GM19238 (cell line): ENCODE data around the gene LMLN.
"Not testable (repeated sequence)": the region's sequence is repeated elsewhere in the genome, so short reads cannot be mapped to it uniquely, and the experiment has no call there.

Experiments used
- DNase-seq: peaks from one replicate; pipeline ENCODE4 v3.0.0; 2011; ENCODE audit warnings: low spot score; ENCODE audit not compliant: insufficient read length

The LMLN gene, protein sequence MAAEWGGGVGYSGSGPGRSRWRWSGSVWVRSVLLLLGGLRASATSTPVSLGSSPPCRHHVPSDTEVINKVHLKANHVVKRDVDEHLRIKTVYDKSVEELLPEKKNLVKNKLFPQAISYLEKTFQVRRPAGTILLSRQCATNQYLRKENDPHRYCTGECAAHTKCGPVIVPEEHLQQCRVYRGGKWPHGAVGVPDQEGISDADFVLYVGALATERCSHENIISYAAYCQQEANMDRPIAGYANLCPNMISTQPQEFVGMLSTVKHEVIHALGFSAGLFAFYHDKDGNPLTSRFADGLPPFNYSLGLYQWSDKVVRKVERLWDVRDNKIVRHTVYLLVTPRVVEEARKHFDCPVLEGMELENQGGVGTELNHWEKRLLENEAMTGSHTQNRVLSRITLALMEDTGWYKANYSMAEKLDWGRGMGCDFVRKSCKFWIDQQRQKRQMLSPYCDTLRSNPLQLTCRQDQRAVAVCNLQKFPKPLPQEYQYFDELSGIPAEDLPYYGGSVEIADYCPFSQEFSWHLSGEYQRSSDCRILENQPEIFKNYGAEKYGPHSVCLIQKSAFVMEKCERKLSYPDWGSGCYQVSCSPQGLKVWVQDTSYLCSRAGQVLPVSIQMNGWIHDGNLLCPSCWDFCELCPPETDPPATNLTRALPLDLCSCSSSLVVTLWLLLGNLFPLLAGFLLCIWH

DNA sequence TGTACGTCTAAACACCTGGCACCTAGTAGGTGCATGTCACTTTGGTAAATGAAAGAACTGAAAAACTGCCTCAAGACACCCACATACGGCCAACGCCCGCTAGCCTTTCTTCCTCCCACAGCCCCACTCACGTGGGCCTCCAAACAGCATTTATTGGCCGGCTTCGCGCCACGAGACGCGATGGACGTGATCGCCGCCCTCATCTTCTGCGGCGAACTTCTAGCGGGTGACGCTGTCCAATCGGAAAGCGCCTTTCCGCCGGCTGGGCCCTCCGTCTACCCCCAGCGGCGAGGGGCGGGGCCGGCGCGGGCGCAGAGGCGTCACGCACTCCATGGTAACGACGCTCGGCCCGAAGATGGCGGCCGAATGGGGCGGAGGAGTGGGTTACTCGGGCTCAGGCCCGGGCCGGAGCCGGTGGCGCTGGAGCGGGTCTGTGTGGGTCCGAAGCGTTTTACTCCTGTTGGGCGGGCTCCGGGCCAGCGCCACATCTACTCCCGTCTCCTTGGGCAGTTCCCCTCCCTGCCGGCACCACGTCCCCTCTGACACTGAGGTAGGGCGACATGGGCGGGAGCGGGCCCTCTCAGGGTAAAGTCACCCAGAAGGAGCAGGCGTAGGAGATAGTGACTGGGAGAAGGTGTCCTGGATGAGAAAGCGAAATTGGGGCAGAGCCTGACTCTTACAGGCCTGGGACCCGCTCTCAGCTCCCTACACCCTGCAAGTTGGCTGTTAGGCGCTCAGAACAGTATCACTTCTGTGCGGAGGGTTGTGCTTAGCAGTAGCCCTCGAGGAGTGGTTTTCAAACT is at the start of gene LMLN:
TSS of gene LMLN (plus strand) at position 327 of the 803 bp plus-strand sequence. CDS start at position 356, 29 bp downstream.
- peak; percentile 85 for DNase-seq

DNA sequence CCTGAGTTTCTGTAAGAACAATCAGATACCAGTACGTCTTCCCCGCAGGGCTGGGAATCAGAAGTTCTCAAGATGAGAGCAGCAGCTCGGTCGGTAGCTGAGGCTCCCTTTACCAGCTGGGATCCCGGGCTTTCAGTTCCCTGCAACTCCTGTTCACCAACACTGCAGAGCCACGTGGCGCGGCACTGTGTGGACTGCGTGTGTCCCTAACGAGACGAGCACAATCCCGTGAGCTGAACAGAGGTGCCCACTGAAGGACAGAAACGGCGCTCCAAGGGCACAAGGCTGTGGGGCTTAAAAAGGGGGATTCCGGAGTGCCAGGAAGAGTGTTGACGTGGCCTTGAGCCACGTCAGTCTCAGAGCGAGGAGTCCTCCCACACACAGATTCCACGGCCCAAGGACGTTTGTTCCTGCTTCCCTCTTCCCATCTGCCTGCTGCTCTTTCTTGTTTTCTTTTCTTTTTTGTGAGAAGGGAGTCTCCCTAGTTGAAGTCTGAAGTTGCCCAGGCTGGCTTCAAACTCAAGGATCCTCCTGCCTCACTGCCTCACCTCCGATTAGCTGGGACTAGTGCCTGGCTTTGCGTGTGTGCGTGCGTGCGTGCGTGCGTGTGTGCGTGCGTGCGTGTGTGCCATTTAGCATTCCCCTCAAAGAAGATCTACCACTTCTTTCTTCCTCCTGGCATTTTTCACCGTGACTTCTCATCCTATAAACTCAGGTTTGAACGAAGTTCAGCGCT is 47.1 kb upstream of the LMLN start:
- no peak for DNase-seq

DNA sequence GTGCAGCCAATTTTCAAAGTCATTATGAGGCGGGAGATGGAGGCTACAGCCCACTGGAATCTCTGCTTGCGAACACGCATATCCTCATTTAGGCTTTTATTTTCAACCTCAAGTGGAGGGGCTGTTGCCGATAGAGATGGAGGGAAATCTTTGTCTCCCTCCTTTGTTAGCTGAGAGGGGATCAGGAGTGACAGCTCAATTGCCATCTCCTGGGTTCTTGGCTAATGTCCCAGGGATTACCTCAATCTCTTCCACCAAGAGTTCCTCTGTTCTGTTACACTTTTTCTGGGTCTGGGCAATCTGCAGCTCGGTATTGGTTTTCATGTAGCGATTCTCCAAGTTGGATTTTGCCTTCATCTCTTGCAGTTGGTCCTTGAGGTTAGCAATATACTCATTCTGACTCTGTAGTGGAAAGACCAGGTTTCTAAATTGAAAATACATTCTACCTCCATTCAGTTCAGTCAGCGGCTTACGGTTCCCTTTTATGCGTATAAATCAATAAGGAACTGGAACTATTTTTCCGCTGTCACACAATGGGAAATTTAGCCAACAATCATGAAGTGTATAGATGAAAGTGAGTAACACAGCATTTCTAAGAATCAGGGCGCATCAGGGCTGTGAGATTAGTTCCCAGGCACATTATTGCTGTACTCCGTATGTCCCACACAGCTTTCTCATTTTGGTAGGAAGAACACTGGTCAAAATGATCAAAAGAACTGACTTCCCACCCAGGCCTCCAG is 46.2 kb upstream of the LMLN start:
- DNase-seq, result no peak

DNA sequence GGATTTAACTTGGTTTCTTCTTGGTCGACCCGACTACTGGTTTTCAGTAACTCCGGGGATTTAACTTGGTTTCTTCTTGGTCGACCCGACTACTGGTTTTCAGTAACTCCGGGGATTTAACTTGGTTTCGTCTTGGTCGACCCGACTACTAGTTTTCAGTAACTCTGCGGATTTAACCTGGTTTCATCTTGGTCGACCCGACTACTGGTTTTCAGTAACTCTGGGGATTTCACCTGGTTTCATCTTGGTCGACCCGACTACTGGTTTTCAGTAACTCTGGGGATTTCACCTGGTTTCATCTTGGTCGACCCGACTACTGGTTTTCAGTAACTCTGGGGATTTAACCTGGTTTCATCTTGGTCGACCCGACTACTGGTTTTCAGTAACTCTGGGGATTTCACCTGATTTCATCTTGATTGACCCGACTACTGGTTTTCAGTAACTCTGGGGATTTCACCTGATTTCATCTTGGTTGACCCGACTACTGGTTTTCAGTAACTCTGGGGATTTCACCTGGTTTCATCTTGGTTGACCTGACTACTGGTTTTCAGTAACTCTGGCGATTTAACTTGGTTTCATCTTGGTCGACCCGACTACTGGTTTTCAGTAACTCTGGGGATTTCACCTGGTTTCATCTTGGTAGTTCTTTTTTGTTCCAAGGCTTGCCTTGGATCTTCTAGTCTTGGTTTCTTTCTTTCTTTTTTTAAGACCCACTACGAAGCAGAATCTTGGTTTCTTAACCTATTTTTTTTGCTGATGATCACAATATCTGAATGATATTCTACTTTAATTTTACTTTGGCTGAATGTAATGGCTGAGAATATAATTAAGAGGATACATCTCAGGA is 38.4 kb upstream of the LMLN start:
- DNase-seq, result not testable (repeated sequence)

DNA sequence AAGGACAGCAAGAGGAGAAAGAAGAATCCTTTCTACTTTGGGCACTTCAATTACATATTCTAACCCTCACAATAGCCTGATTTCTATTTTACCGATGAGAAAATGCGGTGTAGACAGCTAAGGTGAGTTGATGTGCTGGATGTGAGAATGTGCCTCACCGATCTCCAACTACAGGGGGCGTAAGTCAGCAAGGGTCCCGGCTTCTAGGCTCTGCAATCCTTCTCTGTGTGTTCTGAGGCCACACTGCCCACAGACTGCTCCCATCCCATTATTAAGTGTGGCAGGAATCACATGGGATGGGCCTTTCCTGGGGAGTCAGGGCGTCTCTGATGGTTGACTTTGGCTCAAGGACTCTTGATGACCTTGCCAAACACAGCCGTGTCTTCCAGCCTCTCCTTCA is 33.6 kb upstream of the LMLN start:
- no peak for DNase-seq

DNA sequence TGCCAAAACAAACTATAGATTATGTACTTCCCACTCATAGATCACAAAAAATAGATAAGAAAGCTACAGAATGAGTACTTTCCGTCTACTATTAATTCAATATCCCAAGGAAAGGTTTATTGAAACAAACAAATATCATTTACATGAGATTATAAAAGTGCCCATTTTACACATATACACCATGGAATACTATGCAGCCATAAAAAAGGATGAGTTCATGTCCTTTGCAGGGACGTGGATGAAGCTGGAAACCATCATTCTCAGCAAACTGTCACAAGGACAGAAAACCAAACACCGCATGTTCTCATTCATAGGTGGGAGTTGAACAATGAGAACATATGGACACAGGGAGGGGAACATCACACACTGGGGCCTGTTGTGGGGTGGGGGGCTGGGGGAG is 32.4 kb upstream of the LMLN start:
- not testable (repeated sequence) for DNase-seq

DNA sequence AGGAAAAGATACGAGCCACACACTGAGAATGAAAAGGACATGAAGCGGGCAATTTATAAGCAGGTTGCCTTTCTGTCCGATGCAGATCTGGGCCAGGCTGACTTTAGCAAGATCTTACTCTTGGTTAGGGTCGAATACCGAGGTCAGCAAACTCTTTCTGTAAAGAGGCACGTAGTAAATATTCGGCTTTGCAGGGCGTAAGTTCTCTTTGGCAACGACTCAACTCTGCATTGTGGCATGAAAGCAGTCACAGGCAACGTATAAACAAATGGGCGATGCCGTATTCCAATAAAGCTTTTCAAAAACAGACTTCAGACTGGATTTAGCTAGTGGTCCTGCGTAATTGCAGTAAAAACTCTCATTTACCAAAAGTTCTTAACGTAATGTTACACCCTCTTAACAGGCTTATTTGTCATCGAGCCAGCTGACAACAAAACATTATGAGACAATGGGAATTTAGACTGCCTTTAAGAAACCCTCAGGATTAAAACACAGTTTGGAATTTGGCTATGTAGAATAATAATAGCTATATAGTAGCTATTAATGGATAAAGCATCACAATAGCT is 23.1 kb upstream of the LMLN start:
- DNase-seq, result no peak

DNA sequence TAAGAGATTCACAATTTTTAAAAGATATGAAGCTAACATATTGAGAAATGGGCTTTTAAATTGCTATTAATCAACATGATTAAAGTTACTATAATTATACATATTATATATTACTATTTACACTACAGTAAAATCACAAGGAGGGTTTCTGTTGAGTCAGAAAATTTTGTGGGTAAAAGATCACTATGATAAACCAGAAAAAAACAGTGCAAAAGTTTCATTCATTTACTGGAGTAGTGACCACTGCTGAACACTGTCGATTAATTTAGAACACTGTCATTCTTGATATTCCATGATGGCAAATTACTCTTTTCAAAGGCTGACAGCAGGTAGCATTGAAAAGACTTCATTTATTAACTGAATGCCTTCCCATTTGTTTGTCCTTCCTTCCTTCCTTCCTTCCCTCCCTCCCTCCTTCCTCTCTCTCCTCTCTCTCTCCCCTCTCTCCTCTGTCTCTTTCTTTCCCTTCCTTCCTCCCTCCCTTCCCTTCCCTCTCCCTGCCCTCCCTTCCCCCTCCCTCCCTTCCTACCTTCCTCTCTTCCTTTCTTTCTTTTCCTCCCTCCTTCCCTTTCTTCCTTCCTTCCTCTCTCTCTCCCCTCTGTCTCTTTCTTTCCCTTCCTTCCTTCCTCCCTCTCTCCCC is 19.2 kb upstream of the LMLN start:
- no peak for DNase-seq

DNA sequence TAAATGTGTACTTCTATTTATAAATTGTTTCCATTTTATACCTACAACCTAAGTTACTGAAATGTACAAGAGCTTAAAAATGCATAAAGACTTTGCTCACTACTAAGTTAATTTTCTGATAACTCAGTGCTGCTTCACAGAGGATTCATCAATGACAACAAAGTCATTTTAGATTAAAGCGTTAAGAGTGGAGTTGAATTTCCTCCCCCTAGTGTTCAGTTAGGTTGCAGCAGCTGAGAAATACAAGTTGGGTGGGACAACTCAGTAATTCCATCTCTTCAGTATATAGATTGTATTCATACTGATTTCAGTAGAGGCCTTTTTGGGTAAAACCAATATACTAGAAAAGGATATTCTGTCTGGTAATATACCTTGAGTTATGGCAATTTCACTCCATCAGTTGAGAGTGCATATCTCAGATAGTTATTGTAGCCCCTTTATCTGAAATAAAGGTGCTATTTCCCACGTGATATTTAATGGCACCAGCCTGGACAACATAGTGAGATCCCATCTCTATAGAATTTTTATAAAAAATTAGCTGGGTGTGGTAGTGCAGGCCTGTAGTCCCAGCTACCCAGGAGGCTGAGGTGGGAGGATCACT is 17.0 kb upstream of the LMLN start:
- no peak for DNase-seq

DNA sequence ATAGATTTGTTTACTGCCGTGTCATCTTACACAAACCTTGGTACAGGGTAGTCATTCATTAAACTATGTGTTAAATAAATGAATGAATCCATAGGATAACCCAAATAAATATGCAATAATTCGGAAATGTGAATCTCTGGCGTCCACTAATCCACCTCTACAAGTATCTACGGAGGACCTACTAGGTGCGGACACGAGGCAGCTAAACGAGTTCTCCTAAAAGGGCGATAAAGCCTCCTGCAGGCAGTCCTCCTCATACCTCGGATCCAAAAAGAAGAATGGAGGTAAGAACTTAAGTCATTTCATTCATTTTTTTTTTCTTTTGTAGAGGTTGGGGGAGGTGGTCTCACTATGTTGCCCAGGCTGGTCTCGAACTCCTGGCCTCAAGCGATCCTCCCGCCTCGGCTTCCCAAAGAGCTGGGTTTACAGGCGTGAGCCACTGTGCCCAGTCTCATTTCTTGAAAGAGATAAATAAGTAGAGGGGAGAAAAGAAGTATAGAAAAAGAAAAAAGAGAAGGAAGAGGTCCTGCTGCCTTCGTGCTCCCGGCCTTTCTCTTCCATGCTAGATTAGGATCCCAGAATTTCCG is 10.7 kb upstream of the LMLN start:
- DNase-seq, result no peak

DNA sequence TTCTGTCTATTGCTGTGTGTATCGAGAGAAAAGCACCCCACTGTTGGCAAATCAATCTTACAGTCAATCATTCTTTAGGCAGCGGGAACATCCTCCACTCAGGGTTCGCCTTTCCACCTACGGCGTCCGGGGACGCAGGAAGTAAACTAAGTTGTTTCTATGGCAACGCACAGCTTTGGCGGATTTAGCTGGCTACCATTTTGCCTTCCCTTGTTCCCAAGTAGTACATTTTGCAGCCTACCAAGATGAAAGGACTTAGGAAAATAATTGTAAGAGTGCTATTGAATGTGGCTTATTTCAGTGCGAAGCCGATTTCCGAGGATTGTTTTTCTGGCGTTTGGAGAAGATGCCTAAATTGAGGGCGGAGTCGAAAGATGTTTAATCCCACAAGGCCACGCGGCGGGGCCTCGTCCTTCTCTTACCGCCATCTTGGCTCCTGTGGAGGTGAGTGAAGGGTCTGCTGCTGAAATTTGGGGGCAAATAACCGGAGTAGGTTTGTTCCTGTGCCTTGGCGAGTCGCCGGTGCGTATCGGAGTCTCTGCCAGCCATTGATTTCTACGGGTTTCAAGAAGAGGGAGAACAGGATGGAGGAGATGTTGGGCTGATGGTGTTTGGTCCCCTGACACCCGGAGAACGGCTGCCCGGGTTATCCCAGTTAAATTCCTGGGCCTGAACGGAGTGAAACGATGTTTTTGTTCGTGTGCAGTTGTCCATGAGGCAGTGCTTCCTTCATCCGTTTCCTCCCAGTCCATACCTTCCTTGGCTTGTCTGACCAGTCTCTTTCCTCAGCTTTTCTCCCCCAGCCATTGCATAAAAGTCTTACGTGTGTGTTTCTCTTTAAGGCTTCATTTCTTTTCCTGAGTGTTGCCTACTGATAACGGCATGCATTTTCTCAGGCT is 10.0 kb upstream of the LMLN start, which contains the start of gene RPL35A:
TSS of gene RPL35A (plus strand) at position 413 of the 899 bp plus-strand sequence. CDS start 778 bp downstream, outside the sequence.
- peak; percentile 66 for DNase-seq

DNA sequence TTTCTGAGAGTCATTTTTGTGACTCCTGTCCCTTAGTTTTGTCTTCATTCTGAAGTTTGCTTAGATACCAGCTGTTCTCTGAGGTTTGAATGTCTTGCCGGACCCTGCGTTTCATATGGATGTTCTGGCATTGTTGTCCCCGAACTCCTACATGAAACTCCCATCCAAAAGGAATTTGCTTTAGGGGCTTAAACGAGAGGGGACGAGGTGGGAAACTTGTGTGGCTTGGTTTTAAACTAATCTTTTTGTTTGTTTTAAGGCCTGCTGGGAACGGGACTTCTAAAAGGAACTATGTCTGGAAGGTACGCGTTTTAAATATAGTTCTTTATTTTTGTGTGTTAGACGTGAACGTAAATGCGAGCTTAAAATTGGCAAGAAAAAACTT is 9.3 kb upstream of the LMLN start:
- DNase-seq, result no peak

DNA sequence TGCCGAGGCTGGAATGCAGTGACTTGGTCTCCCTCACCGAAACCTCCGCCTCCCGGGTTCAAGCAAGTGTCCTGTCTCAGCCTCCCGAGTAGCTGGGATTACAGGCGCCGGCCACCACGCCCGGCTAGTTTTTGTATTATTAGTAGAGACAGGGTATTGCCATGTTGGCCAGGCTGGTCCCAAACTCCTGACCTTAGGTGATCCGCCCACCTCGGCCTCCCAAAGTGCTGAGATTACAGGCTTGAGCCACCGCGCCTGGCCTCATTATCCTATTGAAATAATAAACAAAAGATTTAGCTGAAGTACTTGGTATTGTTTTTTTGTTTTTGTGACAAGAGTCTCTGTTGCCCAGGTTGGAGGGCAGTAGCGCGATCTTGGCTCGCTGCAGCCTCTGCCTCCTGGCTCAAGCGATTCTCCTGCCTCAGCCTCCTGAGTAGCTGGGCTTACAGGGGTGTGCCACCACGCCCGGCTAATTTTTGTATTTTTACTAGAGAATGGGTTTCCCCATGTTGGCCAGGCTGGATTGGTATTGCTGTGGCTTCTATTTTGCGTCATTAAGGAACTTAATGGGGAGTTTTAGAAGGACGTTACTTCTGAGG is 8.5 kb upstream of the LMLN start:
- DNase-seq, result no peak

DNA sequence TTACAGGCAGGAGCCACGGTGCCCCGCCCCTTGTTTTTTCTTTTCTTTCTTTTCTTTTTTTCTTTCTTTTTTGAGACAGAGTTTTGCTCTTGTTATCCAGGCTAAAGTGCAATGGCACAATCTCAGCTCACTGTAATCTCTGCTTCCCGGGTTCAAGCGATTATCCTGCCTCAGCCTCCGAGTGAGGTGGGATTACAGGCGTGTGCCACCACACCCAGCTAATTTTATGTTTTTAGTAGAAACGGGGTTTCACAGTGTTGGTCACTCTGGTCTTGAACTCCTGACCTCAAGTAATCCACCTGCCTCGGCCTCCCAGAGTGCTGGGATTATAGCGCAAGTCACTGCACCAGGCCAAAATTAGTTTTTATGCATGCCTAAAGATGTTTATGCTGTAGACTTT is 7.6 kb upstream of the LMLN start:
- no peak for DNase-seq

DNA sequence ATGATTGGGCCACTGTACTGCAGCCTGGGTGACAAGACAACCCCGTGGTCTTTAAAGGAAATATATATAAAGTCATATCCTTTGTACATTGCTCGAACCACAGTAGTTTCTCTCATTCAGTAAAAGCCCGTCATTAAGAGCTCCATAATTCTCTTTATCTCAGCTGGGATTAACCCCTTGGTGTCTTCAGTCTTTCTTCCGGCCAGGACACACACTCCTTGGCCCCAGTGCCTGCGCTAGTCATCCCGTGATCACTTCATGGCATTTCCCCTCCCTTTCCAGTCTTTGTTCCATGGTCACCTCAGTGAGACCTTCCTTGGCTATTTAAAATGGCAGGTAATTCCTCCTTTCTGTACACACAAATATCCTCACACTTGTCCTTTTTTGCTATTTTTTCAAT is 6.7 kb upstream of the LMLN start:
- no peak for DNase-seq

DNA sequence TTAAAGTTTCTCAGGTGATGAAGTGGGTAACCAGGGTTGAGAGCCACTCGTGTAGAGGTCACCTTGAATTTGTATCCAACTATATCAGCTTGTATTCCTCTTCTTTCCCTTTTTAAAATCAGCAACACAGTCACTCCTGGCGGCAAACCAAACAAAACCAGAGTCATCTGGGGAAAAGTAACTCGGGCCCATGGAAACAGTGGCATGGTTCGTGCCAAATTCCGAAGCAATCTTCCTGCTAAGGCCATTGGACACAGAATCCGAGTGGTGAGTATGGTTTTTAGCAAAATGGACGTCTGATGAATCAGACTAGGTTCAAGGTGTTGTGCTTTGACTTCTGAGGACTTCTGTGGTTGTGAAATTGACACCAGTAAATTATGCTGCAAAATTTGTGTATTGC is 6.1 kb upstream of the LMLN start:
- no peak for DNase-seq
